Vagina (tissue), 2 donors: ENCODE data around the gene JAG1.

Experiments used
- CTCF ChIP-seq, 3 experiments: fragments of 450-650 bp in 2 of 3; fragments of 200-600 bp in 1 of 3; sonication (generic) in 1 of 3; IDR thresholded peaks; one replicate each; pipeline ENCODE4 v1.5.1; 2017 to 2019; ENCODE audit warnings: antibody characterized with exemption in 3 of 3, mild to moderate bottlenecking in 2 of 3, moderate library complexity in 2 of 3
- POLR2A ChIP-seq, 2 donors: fragments of 450-650 bp; IDR thresholded peaks; one replicate each; pipeline ENCODE4 v1.6.1; 2017; ENCODE audit warnings: antibody characterized with exemption in 2 of 2, mild to moderate bottlenecking in 2 of 2, moderate library complexity in 2 of 2

GRCh38 chr20:10652660-10653261 lies 21.0 kb downstream of the JAG1 start:
- no peak for TF ChIP-seq CTCF (IDR thresholded peaks at IDR 0.05)
- no peak for TF ChIP-seq POLR2A (IDR thresholded peaks at IDR 0.05)
